ENCODE results near the gene CRKL.

Gene CRKL

DNA sequence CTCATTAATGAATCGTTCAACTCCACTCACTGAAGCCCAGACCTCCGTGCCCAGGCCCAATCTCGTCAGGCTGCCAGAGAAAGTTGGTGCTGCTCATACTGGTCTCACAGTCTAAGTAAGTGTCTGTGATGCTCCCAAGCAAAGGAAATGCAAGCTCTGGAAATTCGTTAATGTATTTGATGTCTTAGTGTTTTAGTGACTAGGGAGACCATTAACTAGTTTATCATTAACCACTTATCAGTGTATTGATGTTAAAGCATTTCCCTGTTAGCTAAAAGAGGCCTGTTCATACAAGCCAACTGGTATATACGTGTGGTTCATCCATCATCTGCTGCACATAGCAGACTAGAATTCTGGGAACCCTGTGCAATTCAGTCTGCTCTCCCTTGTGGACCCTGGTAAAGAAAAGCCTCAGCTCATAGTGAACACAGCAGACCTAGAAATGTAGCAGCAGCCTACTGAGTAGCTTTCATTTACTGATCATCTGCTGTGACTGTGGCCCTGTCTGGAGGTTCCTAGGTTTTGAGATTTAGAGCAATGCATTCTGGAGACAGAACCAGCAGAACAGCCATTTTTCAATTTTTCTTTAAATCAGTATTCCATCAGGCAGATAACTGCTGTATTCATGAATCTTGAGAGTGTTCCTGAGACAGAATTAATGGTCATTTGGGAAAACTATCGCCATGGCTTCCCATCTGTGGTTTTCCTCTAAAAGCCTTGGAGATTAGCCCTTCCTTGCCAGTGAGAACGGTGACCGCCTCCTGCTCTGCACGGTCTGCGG, 34.1 kb downstream of the CRKL start:
- H3K4me3 ChIP-seq (ENCODE audit: low read length), result no peak overlapping the region
- no peak overlapping the region for H3K27ac ChIP-seq (ENCODE audit: low read length)
- peaks cover 54% of the 10 kb centered on the region for H3K36me3 ChIP-seq (replicated peaks; ENCODE audit: low read depth, low read length)
- H3K4me1 ChIP-seq (ENCODE audit: low read length), result no peaks in the 10 kb centered on the region
- H4K20me1 ChIP-seq (ENCODE audit: insufficient read depth, low read length), result peaks cover 76% of the 10 kb centered on the region
- no peak overlapping the region for H3K9ac ChIP-seq (ENCODE audit: low read length)
- H3K79me2 ChIP-seq (ENCODE audit: low read length), result peaks cover 79% of the 10 kb centered on the region
- H2AFZ ChIP-seq (ENCODE audit: low read depth, low read length), result no peak overlapping the region
- TF ChIP-seq, protein P1, sequence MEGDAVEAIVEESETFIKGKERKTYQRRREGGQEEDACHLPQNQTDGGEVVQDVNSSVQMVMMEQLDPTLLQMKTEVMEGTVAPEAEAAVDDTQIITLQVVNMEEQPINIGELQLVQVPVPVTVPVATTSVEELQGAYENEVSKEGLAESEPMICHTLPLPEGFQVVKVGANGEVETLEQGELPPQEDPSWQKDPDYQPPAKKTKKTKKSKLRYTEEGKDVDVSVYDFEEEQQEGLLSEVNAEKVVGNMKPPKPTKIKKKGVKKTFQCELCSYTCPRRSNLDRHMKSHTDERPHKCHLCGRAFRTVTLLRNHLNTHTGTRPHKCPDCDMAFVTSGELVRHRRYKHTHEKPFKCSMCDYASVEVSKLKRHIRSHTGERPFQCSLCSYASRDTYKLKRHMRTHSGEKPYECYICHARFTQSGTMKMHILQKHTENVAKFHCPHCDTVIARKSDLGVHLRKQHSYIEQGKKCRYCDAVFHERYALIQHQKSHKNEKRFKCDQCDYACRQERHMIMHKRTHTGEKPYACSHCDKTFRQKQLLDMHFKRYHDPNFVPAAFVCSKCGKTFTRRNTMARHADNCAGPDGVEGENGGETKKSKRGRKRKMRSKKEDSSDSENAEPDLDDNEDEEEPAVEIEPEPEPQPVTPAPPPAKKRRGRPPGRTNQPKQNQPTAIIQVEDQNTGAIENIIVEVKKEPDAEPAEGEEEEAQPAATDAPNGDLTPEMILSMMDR (IDR thresholded peaks at IDR 0.05; ENCODE audit: low read depth, low read length), result no peak
- no peak for TF ChIP-seq EZH2phosphoT487 (IDR thresholded peaks at IDR 0.05; ENCODE audit: low read depth)
- no peaks in the 10 kb centered on the region for H3K9me3 ChIP-seq (ENCODE audit: insufficient read depth, low read length)
- no peak overlapping the region for H3K4me2 ChIP-seq (ENCODE audit: low read length)
- H3K27me3 ChIP-seq (ENCODE audit: low read depth, low read length), result no peaks in the 10 kb centered on the region

- Histone ChIP-seq H3K9me3 (ENCODE audit: insufficient read depth, low read length) (no peaks in the 10 kb centered on the region), H3K27me3 (ENCODE audit: low read depth, low read length) (no peaks in the 10 kb centered on the region), H2AFZ (ENCODE audit: low read depth, low read length) (no peak overlapping the region), H3K36me3 (replicated peaks; ENCODE audit: low read depth, low read length) (peaks cover 54% of the 10 kb centered on the region), H3K9ac (ENCODE audit: low read length) (no peak overlapping the region), H4K20me1 (ENCODE audit: insufficient read depth, low read length) (peaks cover 70% of the 10 kb centered on the region), H3K27ac (ENCODE audit: low read length) (no peak overlapping the region), H3K4me3 (ENCODE audit: low read length) (no peak overlapping the region), H3K79me2 (ENCODE audit: low read length) (peaks cover 73% of the 10 kb centered on the region), H3K4me2 (ENCODE audit: low read length) (no peak overlapping the region), H3K4me1 (ENCODE audit: low read length) (no peaks in the 10 kb centered on the region)
- no peak for TF ChIP-seq EZH2phosphoT487 (IDR thresholded peaks at IDR 0.05; ENCODE audit: low read depth)
- TF ChIP-seq, protein P1 (IDR thresholded peaks at IDR 0.05; ENCODE audit: low read depth, low read length), result no peak
Observed at GRCh38 chr22:20951932-20952380, 34.7 kb downstream of the CRKL start.

GRCh38 chr22:20952544-20953341, 35.5 kb downstream of the CRKL start:
- no peak for TF ChIP-seq EZH2phosphoT487 (IDR thresholded peaks at IDR 0.05; ENCODE audit: low read depth)
- TF ChIP-seq, protein P1 (IDR thresholded peaks at IDR 0.05; ENCODE audit: low read depth, low read length), result no peak
- peaks cover 54% of the 10 kb centered on the region for H3K36me3 ChIP-seq (replicated peaks; ENCODE audit: low read depth, low read length)
- no peak overlapping the region for H3K4me3 ChIP-seq (ENCODE audit: low read length)
- no peaks in the 10 kb centered on the region for H3K4me1 ChIP-seq (ENCODE audit: low read length)
- H3K9ac ChIP-seq (ENCODE audit: low read length), result no peak overlapping the region
- H4K20me1 ChIP-seq (ENCODE audit: insufficient read depth, low read length), result peaks cover 64% of the 10 kb centered on the region
- H2AFZ ChIP-seq (ENCODE audit: low read depth, low read length), result no peak overlapping the region
- no peaks in the 10 kb centered on the region for H3K27me3 ChIP-seq (ENCODE audit: low read depth, low read length)
- H3K9me3 ChIP-seq (ENCODE audit: insufficient read depth, low read length), result no peaks in the 10 kb centered on the region
- peaks cover 65% of the 10 kb centered on the region for H3K79me2 ChIP-seq (ENCODE audit: low read length)
- no peak overlapping the region for H3K27ac ChIP-seq (ENCODE audit: low read length)
- H3K4me2 ChIP-seq (ENCODE audit: low read length), result no peak overlapping the region

GRCh38 chr22:20953342-20953608, 36.1 kb downstream of the CRKL start:
- Histone ChIP-seq H3K79me2 (ENCODE audit: low read length) (peaks cover 60% of the 10 kb centered on the region), H3K9ac (ENCODE audit: low read length) (no peak overlapping the region), H3K27ac (ENCODE audit: low read length) (no peak overlapping the region), H3K4me2 (ENCODE audit: low read length) (no peak overlapping the region), H2AFZ (ENCODE audit: low read depth, low read length) (no peak overlapping the region), H3K27me3 (ENCODE audit: low read depth, low read length) (no peaks in the 10 kb centered on the region), H3K4me1 (ENCODE audit: low read length) (no peaks in the 10 kb centered on the region), H4K20me1 (ENCODE audit: insufficient read depth, low read length) (peaks cover 59% of the 10 kb centered on the region), H3K36me3 (replicated peaks; ENCODE audit: low read depth, low read length) (peaks cover 51% of the 10 kb centered on the region), H3K4me3 (ENCODE audit: low read length) (no peak overlapping the region), H3K9me3 (ENCODE audit: insufficient read depth, low read length) (no peaks in the 10 kb centered on the region)
- TF ChIP-seq EZH2phosphoT487 (IDR thresholded peaks at IDR 0.05; ENCODE audit: low read depth), result no peak
- TF ChIP-seq, protein P1 (IDR thresholded peaks at IDR 0.05; ENCODE audit: low read depth, low read length), result no peak
